ENCODE measurements around the gene ACOT9.
"Not testable (repeated sequence)": the region's sequence is repeated elsewhere in the genome, so short reads cannot be mapped to it uniquely, and the experiment has no call there.

The ACOT9 gene

GRCh38 chrX:23670528-23670927 is 72.5 kb downstream of the ACOT9 start:
- Histone ChIP-seq H3K4me2 (ENCODE audit: low read length) (no peak overlapping the region), H3K9me3 (replicated peaks; ENCODE audit: low read length) (no peaks in the 10 kb centered on the region), H3K4me1 (ENCODE audit: control insufficient read depth, insufficient read depth, low read length) (peaks cover 5% of the 10 kb centered on the region), H3K27me3 (ENCODE audit: control insufficient read depth, insufficient read depth, low read length) (no peaks in the 10 kb centered on the region), H3K36me3 (ENCODE audit: insufficient read depth, low read length) (no peaks in the 10 kb centered on the region), H3K9ac (ENCODE audit: low read depth, low read length) (no peak overlapping the region), H3K4me3 (ENCODE audit: low read length) (no peak overlapping the region)

DNA sequence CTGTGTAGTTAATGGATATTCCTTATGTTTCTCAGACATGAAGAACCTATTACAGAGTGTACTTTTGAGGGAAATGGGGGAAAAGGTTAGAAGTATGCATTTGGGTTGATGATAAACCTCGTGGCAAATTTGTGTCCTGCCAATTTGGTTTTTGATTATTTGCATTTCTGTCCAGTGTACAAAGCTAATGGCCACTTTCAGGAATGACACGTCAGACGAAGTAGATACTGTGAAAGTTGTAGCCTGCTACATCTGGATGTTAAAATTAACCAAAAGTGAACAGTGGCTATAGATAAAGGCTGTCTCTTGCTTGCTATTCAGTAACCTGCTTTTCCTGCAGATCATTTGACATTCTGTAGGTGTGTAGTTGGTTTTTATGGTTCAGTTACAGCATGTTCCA is 74.7 kb downstream of the ACOT9 start:
- Histone ChIP-seq H3K9ac (ENCODE audit: low read depth, low read length) (peak overlapping the region; percentile 96), H3K36me3 (ENCODE audit: insufficient read depth, low read length) (no peaks in the 10 kb centered on the region), H3K9me3 (replicated peaks; ENCODE audit: low read length) (no peaks in the 10 kb centered on the region), H3K27me3 (ENCODE audit: control insufficient read depth, insufficient read depth, low read length) (no peaks in the 10 kb centered on the region), H3K4me1 (ENCODE audit: control insufficient read depth, insufficient read depth, low read length) (peaks cover 5% of the 10 kb centered on the region), H3K4me3 (ENCODE audit: low read length) (peak overlapping the region; percentile 98), H3K4me2 (ENCODE audit: low read length) (peak overlapping the region; percentile 97)

DNA sequence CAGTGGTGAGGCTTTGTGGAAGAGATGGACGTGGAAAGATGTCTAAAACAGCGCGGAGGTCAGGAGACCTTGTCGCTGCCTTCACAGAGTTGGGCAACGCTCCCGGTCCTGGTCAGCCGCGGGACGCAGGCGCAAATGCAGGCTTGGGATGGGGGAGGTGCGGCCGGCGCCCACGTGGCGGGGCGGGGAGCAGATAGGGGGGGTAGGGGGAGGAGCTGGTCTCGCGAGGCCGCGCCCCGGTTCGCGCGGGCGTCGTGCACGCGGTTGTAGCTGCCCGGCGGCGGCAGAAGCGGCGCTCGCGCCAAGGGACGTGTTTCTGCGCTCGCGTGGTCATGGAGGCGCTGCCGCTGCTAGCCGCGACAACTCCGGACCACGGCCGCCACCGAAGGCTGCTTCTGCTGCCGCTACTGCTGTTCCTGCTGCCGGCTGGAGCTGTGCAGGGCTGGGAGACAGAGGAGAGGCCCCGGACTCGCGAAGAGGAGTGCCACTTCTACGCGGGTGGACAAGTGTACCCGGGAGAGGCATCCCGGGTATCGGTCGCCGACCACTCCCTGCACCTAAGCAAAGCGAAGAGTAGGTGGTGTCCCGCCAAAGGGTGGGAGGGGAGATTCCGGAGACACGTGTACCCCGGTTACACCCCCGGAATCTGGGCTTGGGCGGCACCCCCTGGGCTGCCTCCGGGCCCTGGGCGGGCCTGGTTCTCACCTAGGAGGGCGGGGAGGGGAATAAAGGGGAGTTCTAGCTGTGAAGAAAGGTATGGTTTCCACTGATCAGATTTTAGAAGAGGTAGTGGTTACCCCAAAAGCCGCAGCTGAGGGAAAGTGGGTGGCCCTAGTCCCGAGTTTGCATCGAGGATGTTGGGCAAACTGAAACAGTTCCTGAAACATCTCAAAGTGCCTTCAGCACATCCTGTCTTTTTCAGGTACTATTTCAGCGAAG is 75.6 kb downstream of the ACOT9 start, which contains the start of gene PRDX4:
Gene PRDX4 (plus strand): TSS at position 255 of the 939 bp plus-strand sequence. CDS start 78 bp downstream, at position 333.
- H3K4me1 ChIP-seq (ENCODE audit: control insufficient read depth, insufficient read depth, low read length): peaks cover 5% of the 10 kb centered on the region
- H3K4me2 ChIP-seq (ENCODE audit: low read length): peak within 1 kb of the TSS; percentile 97
- H3K9me3 ChIP-seq (replicated peaks; ENCODE audit: low read length): no peaks in the 10 kb centered on the region
- no peaks in the 10 kb centered on the region for H3K36me3 ChIP-seq (ENCODE audit: insufficient read depth, low read length)
- peak within 1 kb of the TSS; percentile 96 for H3K9ac ChIP-seq (ENCODE audit: low read depth, low read length)
- no peaks in the 10 kb centered on the region for H3K27me3 ChIP-seq (ENCODE audit: control insufficient read depth, insufficient read depth, low read length)
- peak within 1 kb of the TSS; percentile 98 for H3K4me3 ChIP-seq (ENCODE audit: low read length)

GRCh38 chrX:23666282-23666681 is 76.8 kb downstream of the ACOT9 start:
- H3K4me3 ChIP-seq (ENCODE audit: low read length): no peak overlapping the region
- H3K9ac ChIP-seq (ENCODE audit: low read depth, low read length): no peak overlapping the region
- H3K36me3 ChIP-seq (ENCODE audit: insufficient read depth, low read length): no peaks in the 10 kb centered on the region
- no peak overlapping the region for H3K4me2 ChIP-seq (ENCODE audit: low read length)
- peaks cover 5% of the 10 kb centered on the region for H3K4me1 ChIP-seq (ENCODE audit: control insufficient read depth, insufficient read depth, low read length)
- H3K27me3 ChIP-seq (ENCODE audit: control insufficient read depth, insufficient read depth, low read length): no peaks in the 10 kb centered on the region
- H3K9me3 ChIP-seq (replicated peaks; ENCODE audit: low read length): no peaks in the 10 kb centered on the region

GRCh38 chrX:23664496-23664895 is 78.6 kb downstream of the ACOT9 start:
- Histone ChIP-seq H3K9me3 (replicated peaks; ENCODE audit: low read length) (no peaks in the 10 kb centered on the region), H3K36me3 (ENCODE audit: insufficient read depth, low read length) (no peaks in the 10 kb centered on the region), H3K27me3 (ENCODE audit: control insufficient read depth, insufficient read depth, low read length) (no peaks in the 10 kb centered on the region), H3K4me3 (ENCODE audit: low read length) (no peak overlapping the region), H3K4me1 (ENCODE audit: control insufficient read depth, insufficient read depth, low read length) (peaks cover 5% of the 10 kb centered on the region), H3K9ac (ENCODE audit: low read depth, low read length) (no peak overlapping the region), H3K4me2 (ENCODE audit: low read length) (no peak overlapping the region)

DNA sequence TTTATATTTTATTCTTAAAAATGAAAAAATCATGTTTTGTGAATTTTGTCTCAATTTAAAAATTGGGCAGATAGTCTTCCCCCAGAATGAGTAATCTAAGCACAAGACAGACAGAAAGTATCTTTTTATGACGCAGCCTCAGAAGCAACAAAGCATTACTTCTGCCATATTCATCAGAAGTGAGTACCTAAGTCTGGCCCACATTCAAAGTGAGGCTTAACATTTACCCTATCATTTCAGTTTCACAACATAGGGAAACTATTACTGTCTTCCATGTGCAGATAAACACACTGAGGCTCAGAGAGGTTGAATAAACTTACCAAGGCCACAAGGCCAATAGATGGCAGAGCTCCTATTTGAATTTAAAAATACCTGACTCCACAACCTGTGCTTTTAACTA is 80.2 kb downstream of the ACOT9 start:
- Histone ChIP-seq H3K27me3 (ENCODE audit: control insufficient read depth, insufficient read depth, low read length) (no peaks in the 10 kb centered on the region), H3K4me2 (ENCODE audit: low read length) (no peak overlapping the region), H3K9ac (ENCODE audit: low read depth, low read length) (no peak overlapping the region), H3K36me3 (ENCODE audit: insufficient read depth, low read length) (no peaks in the 10 kb centered on the region), H3K9me3 (replicated peaks; ENCODE audit: low read length) (no peaks in the 10 kb centered on the region), H3K4me3 (ENCODE audit: low read length) (no peak overlapping the region), H3K4me1 (ENCODE audit: control insufficient read depth, insufficient read depth, low read length) (peaks cover 5% of the 10 kb centered on the region)

- Histone ChIP-seq H3K4me2 (ENCODE audit: low read length) (no peak overlapping the region), H3K27me3 (ENCODE audit: control insufficient read depth, insufficient read depth, low read length) (no peaks in the 10 kb centered on the region), H3K9me3 (replicated peaks; ENCODE audit: low read length) (no peaks in the 10 kb centered on the region), H3K4me1 (ENCODE audit: control insufficient read depth, insufficient read depth, low read length) (peaks cover 5% of the 10 kb centered on the region), H3K36me3 (ENCODE audit: insufficient read depth, low read length) (no peaks in the 10 kb centered on the region), H3K9ac (ENCODE audit: low read depth, low read length) (no peak overlapping the region), H3K4me3 (ENCODE audit: low read length) (no peak overlapping the region)
Measured at GRCh38 chrX:23662187-23662586, 80.9 kb downstream of the ACOT9 start.

- Histone ChIP-seq H3K36me3 (ENCODE audit: insufficient read depth, low read length) (no peaks in the 10 kb centered on the region), H3K4me3 (ENCODE audit: low read length) (no peak overlapping the region), H3K4me1 (ENCODE audit: control insufficient read depth, insufficient read depth, low read length) (peaks cover under 1% of the 10 kb centered on the region), H3K4me2 (ENCODE audit: low read length) (no peak overlapping the region), H3K27me3 (ENCODE audit: control insufficient read depth, insufficient read depth, low read length) (no peaks in the 10 kb centered on the region), H3K9ac (ENCODE audit: low read depth, low read length) (no peak overlapping the region), H3K9me3 (replicated peaks; ENCODE audit: low read length) (no peaks in the 10 kb centered on the region)
Measured at GRCh38 chrX:23661671-23662070, 81.4 kb downstream of the ACOT9 start.

DNA sequence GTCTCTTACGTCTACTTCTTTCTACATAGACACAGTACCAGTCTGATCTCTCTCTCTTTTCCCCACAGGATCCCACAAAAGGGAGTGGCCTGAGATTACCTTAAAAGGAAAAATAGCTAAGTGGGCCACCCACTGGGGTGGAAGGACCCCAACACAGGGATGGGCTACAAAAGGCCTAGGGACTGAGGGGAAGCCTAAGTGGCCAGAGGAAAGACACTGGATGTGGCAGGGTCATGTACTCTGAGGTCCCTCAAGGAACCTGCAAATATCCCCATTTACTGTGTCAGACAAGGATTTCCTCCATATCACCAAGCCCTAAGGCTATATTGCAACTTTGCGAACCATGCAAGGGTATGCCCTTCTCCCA is 82.3 kb downstream of the ACOT9 start:
- Histone ChIP-seq H3K4me2 (ENCODE audit: low read length) (no peak overlapping the region), H3K36me3 (ENCODE audit: insufficient read depth, low read length) (no peaks in the 10 kb centered on the region), H3K4me1 (ENCODE audit: control insufficient read depth, insufficient read depth, low read length) (no peaks in the 10 kb centered on the region), H3K9me3 (replicated peaks; ENCODE audit: low read length) (no peaks in the 10 kb centered on the region), H3K9ac (ENCODE audit: low read depth, low read length) (no peak overlapping the region), H3K4me3 (ENCODE audit: low read length) (no peak overlapping the region), H3K27me3 (ENCODE audit: control insufficient read depth, insufficient read depth, low read length) (no peaks in the 10 kb centered on the region)

DNA sequence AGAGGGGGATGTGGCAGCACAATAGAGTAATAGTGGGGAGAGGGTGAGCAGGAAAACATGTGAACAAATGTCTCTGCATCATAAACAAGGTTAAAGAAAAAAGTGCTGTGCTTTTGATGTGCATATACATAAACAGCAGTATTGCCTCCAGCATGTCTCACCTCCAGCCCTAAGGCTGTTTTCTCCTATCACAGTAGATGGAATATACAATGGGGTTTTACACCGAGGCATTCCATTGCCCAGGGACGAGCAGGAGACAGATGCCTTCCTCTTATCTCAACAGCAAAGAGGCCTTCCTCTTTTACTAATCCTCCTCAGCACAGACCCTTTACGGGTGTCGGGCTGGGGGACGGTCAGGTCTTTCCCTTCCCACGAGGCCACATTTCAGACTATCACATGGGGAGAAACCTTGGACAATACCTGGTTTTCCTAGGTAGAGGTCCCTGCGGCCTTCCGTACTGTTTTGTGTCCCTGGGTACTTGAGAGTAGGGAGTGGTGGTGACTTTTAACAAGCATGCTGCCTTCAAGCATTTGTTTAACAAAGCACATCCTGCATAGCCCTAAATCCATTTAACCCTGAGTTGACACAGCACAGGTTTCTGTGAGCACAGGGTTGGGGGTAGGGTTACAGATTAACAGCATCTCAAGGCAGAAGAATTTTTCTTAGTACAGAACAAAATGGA is 82.9 kb downstream of the ACOT9 start:
- not testable (repeated sequence) for H3K4me3 ChIP-seq (ENCODE audit: low read length); H3K27me3 ChIP-seq (ENCODE audit: control insufficient read depth, insufficient read depth, low read length); H3K9me3 ChIP-seq (replicated peaks; ENCODE audit: low read length); H3K36me3 ChIP-seq (ENCODE audit: insufficient read depth, low read length); H3K4me1 ChIP-seq (ENCODE audit: control insufficient read depth, insufficient read depth, low read length); H3K4me2 ChIP-seq (ENCODE audit: low read length); H3K9ac ChIP-seq (ENCODE audit: low read depth, low read length)

DNA sequence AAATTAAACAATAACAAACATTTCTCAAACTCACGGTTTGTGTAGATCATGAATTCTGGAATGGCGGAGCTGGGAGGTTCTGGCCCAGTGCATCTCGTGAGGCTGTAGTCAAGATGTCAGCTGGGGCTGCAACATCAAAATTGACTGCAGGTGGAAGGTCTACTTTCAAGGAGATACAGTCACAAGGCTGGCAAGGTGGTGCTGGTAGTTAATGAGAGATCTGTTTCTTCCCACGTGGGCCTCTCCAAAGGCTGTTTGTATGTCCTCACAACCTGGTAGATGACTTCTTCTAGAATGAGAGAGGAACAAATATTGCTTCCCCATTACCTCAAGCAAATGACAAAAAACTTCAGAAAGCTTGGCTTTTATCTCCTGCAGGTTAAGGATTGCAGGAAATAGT is 83.7 kb downstream of the ACOT9 start:
- no peaks in the 10 kb centered on the region for H3K4me1 ChIP-seq (ENCODE audit: control insufficient read depth, insufficient read depth, low read length)
- no peak overlapping the region for H3K9ac ChIP-seq (ENCODE audit: low read depth, low read length)
- H3K36me3 ChIP-seq (ENCODE audit: insufficient read depth, low read length): no peaks in the 10 kb centered on the region
- no peaks in the 10 kb centered on the region for H3K27me3 ChIP-seq (ENCODE audit: control insufficient read depth, insufficient read depth, low read length)
- no peak overlapping the region for H3K4me2 ChIP-seq (ENCODE audit: low read length)
- H3K4me3 ChIP-seq (ENCODE audit: low read length): no peak overlapping the region
- H3K9me3 ChIP-seq (replicated peaks; ENCODE audit: low read length): no peaks in the 10 kb centered on the region

Measured in skeletal muscle satellite cell (primary cell).